Lung (tissue), 12 donors: Measurements from ENCODE around the gene ATP11A. TPM values are rescaled to one million over a fixed set of nuclear protein-coding genes. Genes with fewer than 3 reads are reported as not detected.

ENCODE experiments used
- ATAC-seq: fragments of 200-7000 bp; cut with Tn5 transposase; one replicate; pipeline ENCODE4 v1.9.1; 2020; ENCODE audit warnings: moderate number of reproducible peaks; ENCODE audit not compliant: insufficient read depth, low FRiP score
- DNase-seq, 3 donors: peaks; one replicate each; pipeline ENCODE4 v3.0.0-alpha.2; 2013 to 2017
- H3K27ac ChIP-seq, 2 donors: one replicate each; pipeline ENCODE4 v1.5.1; 2013; ENCODE audit warnings: mild to moderate bottlenecking in 2 of 2, moderate library complexity in 2 of 2, control low read depth in 1 of 2, inconsistent platforms in 1 of 2, low read depth in 1 of 2, low read length in 1 of 2
- H3K27me3 ChIP-seq, 3 donors: one replicate each; pipeline ENCODE4 v1.5.1; 2013; ENCODE audit warnings: low read length in 2 of 3; ENCODE audit not compliant: control insufficient read depth in 3 of 3, insufficient read depth in 3 of 3
- H3K36me3 ChIP-seq, 4 donors: one replicate each; pipeline ENCODE4 v1.5.1; 2013; ENCODE audit warnings: low read length in 4 of 4, mild to moderate bottlenecking in 1 of 4, moderate library complexity in 1 of 4; ENCODE audit not compliant: control insufficient read depth in 4 of 4, insufficient read depth in 4 of 4
- H3K4me1 ChIP-seq, 5 donors: one replicate each; pipeline ENCODE4 v1.5.1; 2013; ENCODE audit warnings: low read length in 5 of 5, mild to moderate bottlenecking in 2 of 5, moderate library complexity in 1 of 5; ENCODE audit not compliant: control insufficient read depth in 5 of 5, insufficient read depth in 5 of 5
- H3K4me3 ChIP-seq: one replicate; pipeline ENCODE4 v1.5.1; 2013; ENCODE audit warnings: mild to moderate bottlenecking, control low read depth, moderate library complexity
- H3K9ac ChIP-seq, 2 donors: one replicate each; pipeline ENCODE4 v1.5.1; 2013; ENCODE audit warnings: low read length in 2 of 2, control low read depth in 1 of 2; ENCODE audit not compliant: insufficient read depth in 1 of 2
- H3K9me3 ChIP-seq, 4 donors: one replicate each; pipeline ENCODE4 v1.5.1; 2013; ENCODE audit warnings: low read length in 3 of 4, mild to moderate bottlenecking in 1 of 4, moderate library complexity in 1 of 4; ENCODE audit not compliant: control insufficient read depth in 4 of 4, insufficient read depth in 3 of 4
- CTCF ChIP-seq: IDR thresholded peaks from 2 replicates; pipeline ENCODE4 v1.5.1; 2012; ENCODE audit warnings: mild to moderate bottlenecking; ENCODE audit errors: control extremely low read depth, extremely low read depth
- WGBS, 2 donors: extraction: QIAGEN DNeasy Blood & Tissue Kit; methylation state at CpG; one replicate each; pipeline ENCODE4 v1.1.7; 2013; 5-methylcytosine and 5-hydroxymethylcytosine counted together
- polyA plus RNA-seq, 2 donors: library from polyadenylated mRNA; stranded (reverse); fragments of 200-250 nt; gene quantifications; one replicate each; pipeline ENCODE4 v1.2.1, GENCODE V29; 2013
- total RNA-seq, 2 donors: library from RNA; depleted of rRNA in 1 of 2; stranded (reverse); fragments of >200 nt in 1 of 2; gene quantifications; one replicate each; pipeline ENCODE4 v1.2.1, GENCODE V29; 2014 to 2021
- donor health status: control.
- donor health status: control.
- donor health status: Bipolar disorder and iron deficiency.
- donor health status: healthy.
- donor health status: DM: yes; HTN: yes; CAD: no.

The ATP11A gene
- total and polyA plus RNA-seq, 4 donors = 46.3 to 317 (median 162) TPM

- H3K4me3 ChIP-seq = no peak overlapping the region
- H3K27me3 ChIP-seq = no peaks in the 10 kb centered on the region
- WGBS, 2 donors = 86 to 89% methylated on average over 20 of the region's 20 CpGs
- ATAC-seq (no peak), DNase-seq (no peak)
- H3K36me3 ChIP-seq = no peaks in the 10 kb centered on the region
- no peak for TF ChIP-seq CTCF
- H3K9ac ChIP-seq = no peak overlapping the region
- H3K4me1 ChIP-seq = peaks cover 7 to 34% (median 11%) of the 10 kb centered on the region in 5 donors
- H3K9me3 ChIP-seq = peaks cover 0 to 2% (median 0%) of the 10 kb centered on the region in 4 donors
- H3K27ac ChIP-seq = peak overlapping the region in 1 of 2 donors; percentile 75
These were observed 66.7 kb downstream of the ATP11A start for GRCh38 chr13:112756511-112756966.

GRCh38 chr13:112756967-112757758, 67.3 kb downstream of the ATP11A start:
- no peak overlapping the region for H3K27ac ChIP-seq
- no peaks in the 10 kb centered on the region for H3K36me3 ChIP-seq
- no peak for TF ChIP-seq CTCF
- DNase-seq (peak in 1 of 3 donors; percentile 58), ATAC-seq (no peak)
- peak overlapping the region in 1 of 2 donors; percentile 43 for H3K9ac ChIP-seq
- peaks cover 0 to 2% (median 0%) of the 10 kb centered on the region in 4 donors for H3K9me3 ChIP-seq
- H3K27me3 ChIP-seq = no peaks in the 10 kb centered on the region
- peaks cover 10 to 40% (median 15%) of the 10 kb centered on the region in 5 donors for H3K4me1 ChIP-seq
- 68 to 69% methylated on average over 16 of the region's 16 CpGs for WGBS, 2 donors
- no peak overlapping the region for H3K4me3 ChIP-seq

- no peak for ATAC-seq
- no peaks in the 10 kb centered on the region for H3K27me3 ChIP-seq
- peaks cover 0 to 2% (median 0%) of the 10 kb centered on the region in 4 donors for H3K9me3 ChIP-seq
- H3K27ac ChIP-seq = no peak overlapping the region
- no peak overlapping the region for H3K9ac ChIP-seq
- no peak for TF ChIP-seq CTCF
- WGBS, 2 donors = 86 to 91% methylated on average over 10 of the region's 10 CpGs
- peaks cover 11 to 42% (median 15%) of the 10 kb centered on the region in 5 donors for H3K4me1 ChIP-seq
- DNase-seq = no peak
- no peaks in the 10 kb centered on the region for H3K36me3 ChIP-seq
- no peak overlapping the region for H3K4me3 ChIP-seq
These were observed 67.9 kb downstream of the ATP11A start for GRCh38 chr13:112757759-112758086.
